ENCODE results near the gene WBP2. TPM values are rescaled to one million over a fixed set of nuclear protein-coding genes. Genes with fewer than 3 reads are reported as not detected.
"Not testable (repeated sequence)": the region's sequence is repeated elsewhere in the genome, so short reads cannot be mapped to it uniquely, and the experiment has no call there.

The WBP2 gene
- total RNA-seq, 1 experiment from 2014 or later, result 44.8 TPM

DNA sequence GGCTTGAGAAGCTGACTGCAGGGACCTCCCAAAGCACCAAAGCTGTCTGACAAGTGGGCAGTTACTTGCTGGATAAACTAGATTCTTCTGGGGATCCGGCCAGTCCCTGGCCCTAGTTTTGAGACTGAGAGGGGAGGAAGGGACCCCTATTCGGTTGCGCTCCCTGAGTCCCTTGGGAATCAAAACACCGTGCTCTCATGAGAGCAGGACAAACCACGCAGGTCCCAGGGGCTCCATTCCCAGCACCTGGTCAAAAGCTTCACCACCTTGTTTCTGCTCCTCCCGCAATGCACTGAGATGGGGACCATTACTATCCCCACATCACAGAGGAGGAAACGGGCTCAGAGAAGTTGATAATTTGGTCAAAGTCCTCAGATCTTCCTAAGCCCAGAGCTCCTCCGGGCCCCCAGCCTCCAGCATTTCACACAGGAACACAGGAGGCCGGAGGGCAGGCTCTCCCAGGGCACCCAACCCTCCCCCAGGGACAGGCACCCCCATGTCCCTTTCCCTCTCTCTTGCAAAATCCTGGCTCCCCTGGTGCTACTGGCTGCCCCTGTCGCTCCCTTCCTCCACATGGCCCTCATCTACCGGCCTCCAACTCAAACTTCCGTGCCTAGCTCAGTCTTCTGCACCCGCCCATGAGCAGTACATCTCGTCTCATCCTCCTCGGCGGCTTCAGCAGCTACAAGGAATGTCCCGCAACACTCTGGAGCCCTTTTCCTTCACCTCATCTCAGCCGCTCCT, 38.3 kb upstream of the WBP2 start:
- Histone ChIP-seq H3K4me3 (ENCODE audit: insufficient read depth, low read depth, low read length) (no peak overlapping the region), H3K36me3 (replicated peaks; ENCODE audit: control insufficient read depth, insufficient read depth, low read length) (peaks cover 7% of the 10 kb centered on the region), H3K27me3 (ENCODE audit: control insufficient read depth, insufficient read depth, low read length) (no peaks in the 10 kb centered on the region)
- no peak for DNase-seq

- Histone ChIP-seq H3K4me3 (ENCODE audit: insufficient read depth, low read depth, low read length) (no peak overlapping the region), H3K36me3 (replicated peaks; ENCODE audit: control insufficient read depth, insufficient read depth, low read length) (peaks cover 7% of the 10 kb centered on the region), H3K27me3 (ENCODE audit: control insufficient read depth, insufficient read depth, low read length) (no peaks in the 10 kb centered on the region)
- DNase-seq, result no peak
Measured at GRCh38 chr17:75892556-75893224, 37.6 kb upstream of the WBP2 start.

DNA sequence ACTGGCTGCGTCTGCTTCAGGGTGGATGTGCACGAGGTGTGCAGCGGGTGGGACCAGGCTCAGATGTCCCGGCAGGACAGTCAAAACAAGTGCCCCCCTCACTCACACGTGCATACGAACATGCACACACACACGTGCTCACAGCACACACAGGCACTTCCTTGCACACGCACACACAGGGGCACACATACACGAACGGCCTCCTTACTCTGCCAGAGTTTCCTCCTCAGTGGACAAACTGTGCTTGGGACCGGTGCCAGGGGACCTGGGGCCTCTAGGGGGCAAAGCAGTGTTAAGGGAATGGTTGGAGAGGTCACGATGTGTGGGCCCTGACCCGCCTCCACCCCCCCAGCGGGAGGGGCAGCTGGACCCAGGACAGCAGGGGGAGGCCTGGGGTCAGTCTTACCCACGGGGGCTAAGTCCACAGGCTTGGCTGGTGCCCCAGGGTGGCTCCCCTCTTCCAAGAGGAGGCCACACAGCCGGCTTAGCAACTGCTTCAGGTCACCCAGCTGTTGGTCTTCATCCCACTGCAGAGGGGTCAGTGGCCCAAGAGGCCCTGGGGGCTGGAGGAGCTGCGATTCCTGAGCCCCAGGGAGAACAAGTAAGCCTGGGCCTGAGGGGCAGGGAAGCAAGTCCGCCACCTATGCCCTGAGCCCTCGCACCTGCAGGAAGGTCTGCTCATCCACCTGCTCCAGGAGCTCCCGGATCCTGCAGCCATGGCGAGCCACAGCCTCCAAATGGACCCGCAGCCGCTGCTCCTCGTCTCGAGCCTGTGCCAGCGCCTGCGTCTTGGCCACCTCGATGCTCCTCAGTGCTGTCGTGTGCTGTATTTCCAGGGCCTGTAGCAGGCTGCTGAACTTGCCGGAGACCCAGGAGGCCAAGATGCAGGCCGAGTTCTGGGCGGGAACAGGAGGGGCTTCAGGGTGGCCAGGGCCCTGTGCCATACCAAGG, 36.7 kb upstream of the WBP2 start:
- Histone ChIP-seq H3K36me3 (replicated peaks; ENCODE audit: control insufficient read depth, insufficient read depth, low read length) (peaks cover 7% of the 10 kb centered on the region), H3K4me3 (ENCODE audit: insufficient read depth, low read depth, low read length) (no peak overlapping the region), H3K27me3 (ENCODE audit: control insufficient read depth, insufficient read depth, low read length) (no peaks in the 10 kb centered on the region)
- DNase-seq, result no peak

DNA sequence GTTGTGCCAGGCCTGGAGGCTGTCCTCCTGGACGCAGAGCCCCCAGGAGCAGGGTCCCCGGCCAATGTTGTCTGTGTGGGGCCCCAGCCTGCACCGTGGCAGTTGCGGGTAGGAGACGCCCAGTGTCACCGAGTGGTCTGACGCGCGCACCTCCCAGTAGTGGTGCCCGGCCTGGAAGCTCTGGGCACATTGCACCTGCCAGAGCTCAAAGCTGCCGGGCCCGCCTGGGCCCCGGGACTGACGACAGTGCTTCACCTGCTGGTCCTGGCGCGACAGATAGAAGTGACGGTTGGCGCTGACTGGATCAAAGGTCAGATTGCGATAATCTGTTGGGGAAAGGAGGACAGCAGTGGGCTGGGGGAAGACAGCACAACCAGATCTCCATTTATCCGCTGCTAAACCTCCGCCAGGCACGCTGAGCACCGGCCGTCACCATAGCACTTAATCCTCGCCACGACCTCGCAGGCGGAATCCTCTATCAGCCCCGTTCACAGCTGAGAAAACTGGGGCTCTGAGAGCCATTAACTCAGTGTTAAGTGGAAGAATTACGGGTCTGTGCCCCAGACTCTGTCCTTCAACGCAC, 36.0 kb upstream of the WBP2 start:
- H3K4me3 ChIP-seq (ENCODE audit: insufficient read depth, low read depth, low read length), result no peak overlapping the region
- no peaks in the 10 kb centered on the region for H3K27me3 ChIP-seq (ENCODE audit: control insufficient read depth, insufficient read depth, low read length)
- no peak for DNase-seq
- peaks cover 7% of the 10 kb centered on the region for H3K36me3 ChIP-seq (replicated peaks; ENCODE audit: control insufficient read depth, insufficient read depth, low read length)

GRCh38 chr17:75889454-75889853, 34.3 kb upstream of the WBP2 start:
- no peaks in the 10 kb centered on the region for H3K27me3 ChIP-seq (ENCODE audit: control insufficient read depth, insufficient read depth, low read length)
- H3K4me3 ChIP-seq (ENCODE audit: insufficient read depth, low read depth, low read length), result no peak overlapping the region
- H3K36me3 ChIP-seq (replicated peaks; ENCODE audit: control insufficient read depth, insufficient read depth, low read length), result peaks cover 7% of the 10 kb centered on the region
- DNase-seq, result no peak

DNA sequence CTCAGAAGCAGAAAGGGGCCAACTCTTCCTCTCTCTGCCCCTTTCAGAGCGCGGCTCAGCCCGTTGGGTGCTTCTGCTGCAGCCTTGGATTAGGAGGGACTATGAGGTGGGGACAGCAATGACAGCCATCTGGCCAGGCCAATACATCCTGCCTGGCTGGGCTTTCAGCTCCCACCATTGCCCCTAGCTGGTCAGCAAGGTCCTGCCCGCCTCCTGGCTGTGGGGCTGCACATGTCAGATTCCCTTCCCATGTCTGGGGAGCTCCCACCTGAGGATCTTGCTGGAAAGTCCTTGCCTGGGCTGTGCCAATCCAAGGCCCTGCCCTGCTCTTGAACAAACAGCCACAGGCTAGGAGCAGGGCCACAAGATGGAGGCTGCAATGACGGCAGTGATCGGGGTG, 33.3 kb upstream of the WBP2 start:
- peaks cover 7% of the 10 kb centered on the region for H3K36me3 ChIP-seq (replicated peaks; ENCODE audit: control insufficient read depth, insufficient read depth, low read length)
- H3K27me3 ChIP-seq (ENCODE audit: control insufficient read depth, insufficient read depth, low read length), result no peaks in the 10 kb centered on the region
- H3K4me3 ChIP-seq (ENCODE audit: insufficient read depth, low read depth, low read length), result no peak overlapping the region
- DNase-seq, result peak; percentile 47

DNA sequence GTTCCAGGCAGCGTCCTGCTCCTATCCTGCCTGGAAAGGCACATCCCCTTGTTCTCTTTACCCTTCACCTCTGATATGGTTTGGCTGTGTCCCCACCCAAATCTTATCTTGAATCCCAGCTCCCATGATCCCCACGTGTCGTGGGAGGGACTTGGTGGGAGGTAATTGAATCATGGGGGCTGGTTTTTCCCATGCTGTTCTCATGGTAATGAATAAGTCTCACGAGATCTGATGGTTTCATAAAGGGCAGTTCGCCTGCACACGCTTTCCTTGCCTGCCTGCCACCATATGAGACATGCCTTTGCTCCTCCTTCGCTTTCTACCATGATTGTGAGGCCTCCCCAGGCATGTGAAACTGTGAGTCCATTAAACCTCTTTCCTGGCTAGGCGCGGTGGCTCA, 30.7 kb upstream of the WBP2 start:
- not testable (repeated sequence) for H3K4me3 ChIP-seq (ENCODE audit: insufficient read depth, low read depth, low read length); H3K36me3 ChIP-seq (replicated peaks; ENCODE audit: control insufficient read depth, insufficient read depth, low read length); DNase-seq

DNA sequence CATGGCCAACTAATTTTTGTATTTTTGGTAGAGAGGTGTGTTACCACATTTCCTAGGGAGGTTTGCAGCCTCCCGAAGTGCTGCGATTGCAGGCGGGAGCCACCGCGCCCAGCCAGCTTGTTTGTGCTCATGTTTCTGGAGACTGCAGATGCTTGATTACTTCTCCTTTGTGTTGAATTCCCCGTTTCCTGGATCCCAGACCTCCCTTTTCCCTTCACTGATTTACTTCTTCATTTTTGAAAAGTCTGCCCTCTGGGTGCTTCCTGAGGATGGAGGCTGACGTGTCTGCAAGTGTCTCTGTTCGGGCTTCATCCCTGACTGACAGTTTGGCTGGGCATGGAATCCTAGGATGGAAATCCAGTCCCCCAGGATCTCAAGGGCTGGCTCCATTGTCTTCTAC, 30.3 kb upstream of the WBP2 start:
- H3K4me3 ChIP-seq (ENCODE audit: insufficient read depth, low read depth, low read length), result no peak overlapping the region
- peaks cover 2% of the 10 kb centered on the region for H3K36me3 ChIP-seq (replicated peaks; ENCODE audit: control insufficient read depth, insufficient read depth, low read length)
- H3K27me3 ChIP-seq (ENCODE audit: control insufficient read depth, insufficient read depth, low read length), result no peaks in the 10 kb centered on the region; the same call in 1 of the 2 replicates
- DNase-seq, result no peak

More for the DNA sequence above, 30.7 kb upstream of the WBP2 start:
- H3K27me3 ChIP-seq (ENCODE audit: control insufficient read depth, insufficient read depth, low read length), result not testable (repeated sequence)

DNA sequence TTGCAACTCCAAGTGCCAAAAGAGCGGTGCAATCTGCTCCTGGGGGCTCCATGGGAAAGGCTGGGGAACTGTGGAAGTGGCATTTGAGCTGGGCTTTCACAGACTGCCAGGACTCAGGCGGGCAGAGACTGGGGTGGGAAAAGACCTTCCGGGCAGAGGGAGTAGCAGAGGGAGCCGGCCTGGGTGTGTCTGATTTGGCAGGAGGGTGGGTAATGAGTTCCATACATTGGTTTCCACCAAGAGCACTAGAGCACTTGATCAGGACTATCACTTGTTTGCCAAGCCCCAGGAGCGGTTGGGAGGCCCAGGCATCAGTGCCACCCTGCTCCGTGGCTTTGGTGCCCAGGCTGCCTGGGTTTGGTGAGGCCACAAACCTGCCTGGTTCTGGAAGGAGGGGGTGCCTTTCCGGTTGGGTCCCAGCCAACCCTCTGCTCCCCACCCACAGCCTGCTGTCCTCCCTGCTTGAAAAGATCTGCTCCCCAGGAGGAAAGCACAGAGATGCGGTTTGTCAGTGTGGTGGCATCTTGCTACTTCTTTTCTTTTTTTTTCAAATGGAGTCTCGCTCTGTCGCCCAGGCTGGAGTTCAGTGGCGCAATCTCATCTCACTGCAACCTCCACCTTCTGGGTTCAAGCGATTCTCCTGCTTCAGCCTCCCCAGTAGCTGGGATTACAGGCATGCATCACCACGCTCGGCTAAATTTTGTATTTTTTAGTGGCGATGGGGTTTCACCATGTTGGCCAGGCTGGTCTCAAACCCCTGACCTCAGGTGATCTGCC, 26.7 kb upstream of the WBP2 start:
- no peak overlapping the region for H3K4me3 ChIP-seq (ENCODE audit: insufficient read depth, low read depth, low read length)
- peaks cover 20% of the 10 kb centered on the region for H3K27me3 ChIP-seq (ENCODE audit: control insufficient read depth, insufficient read depth, low read length)
- H3K36me3 ChIP-seq (replicated peaks; ENCODE audit: control insufficient read depth, insufficient read depth, low read length), result no peaks in the 10 kb centered on the region
- peak; percentile 29 for DNase-seq

- Histone ChIP-seq H3K4me3 (ENCODE audit: insufficient read depth, low read depth, low read length) (no peak overlapping the region), H3K27me3 (ENCODE audit: control insufficient read depth, insufficient read depth, low read length) (peaks cover 23% of the 10 kb centered on the region), H3K36me3 (replicated peaks; ENCODE audit: control insufficient read depth, insufficient read depth, low read length) (no peaks in the 10 kb centered on the region)
- DNase-seq, result no peak
Measured at GRCh38 chr17:75880266-75880665, 25.1 kb upstream of the WBP2 start.

GRCh38 chr17:75878174-75878998, 23.3 kb upstream of the WBP2 start, which contains the start of gene TRIM47:
TRIM47 (minus strand) TSS chr17:75878581; CDS start chr17:75878548, 33 bp downstream.
- Histone ChIP-seq H3K36me3 (replicated peaks; ENCODE audit: control insufficient read depth, insufficient read depth, low read length) (no peaks in the 10 kb centered on the region), H3K4me3 (ENCODE audit: insufficient read depth, low read depth, low read length) (peak within 1 kb of the TSS; percentile 65), H3K27me3 (ENCODE audit: control insufficient read depth, insufficient read depth, low read length) (peaks cover 23% of the 10 kb centered on the region)
- DNase-seq, result peak; percentile 86

DNA sequence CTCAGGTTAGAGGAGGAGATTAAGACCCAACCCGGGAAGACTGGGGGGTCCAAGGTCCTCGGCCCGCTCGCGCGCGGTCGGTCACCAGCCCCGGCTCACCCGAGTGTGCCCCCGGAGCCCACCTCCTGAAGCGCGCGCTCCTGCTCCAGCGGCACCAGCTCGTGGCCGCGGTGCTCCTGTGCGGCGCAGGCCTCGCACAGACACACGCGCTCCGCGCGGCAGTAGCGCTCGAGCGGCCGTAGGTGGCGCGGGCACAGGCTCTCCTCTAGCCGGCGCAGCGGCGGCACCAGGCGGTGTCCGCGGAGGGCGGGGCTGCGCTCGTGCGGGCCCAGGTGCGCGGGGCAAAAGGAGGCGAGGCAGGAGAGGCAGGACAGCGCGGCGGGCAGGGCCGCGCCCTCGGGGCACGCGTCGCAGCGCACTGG, 22.6 kb upstream of the WBP2 start:
- H3K4me3 ChIP-seq (ENCODE audit: insufficient read depth, low read depth, low read length), result peak overlapping the region; percentile 65
- DNase-seq, result peak; percentile 92
- H3K36me3 ChIP-seq (replicated peaks; ENCODE audit: control insufficient read depth, insufficient read depth, low read length), result no peaks in the 10 kb centered on the region
- H3K27me3 ChIP-seq (ENCODE audit: control insufficient read depth, insufficient read depth, low read length), result peaks cover 23% of the 10 kb centered on the region
